Adrenal gland (tissue), 5 donors: ENCODE results near the gene RAD51B.

Source experiments
- POLR2A ChIP-seq, 2 donors: fragments of 450-650 bp; IDR thresholded peaks; one replicate each; pipeline ENCODE4 v1.6.1; 2017; ENCODE audit warnings: antibody characterized with exemption in 2 of 2, mild to moderate bottlenecking in 2 of 2, moderate library complexity in 1 of 2
- TF ChIP-seq, protein P1 (sequence below), 6 experiments: fragments of 450-650 bp in 4 of 6; fragments of 200-600 bp in 2 of 6; sonication (generic) in 1 of 6; IDR thresholded peaks; 1 replicate in 5 of 6; 2 replicates in 1 of 6; pipeline versions ENCODE4 v1.5.1 to v1.8.0; 2016 to 2021; ENCODE audit warnings: antibody characterized with exemption in 6 of 6, mild to moderate bottlenecking in 2 of 6, moderate library complexity in 1 of 6
- donor health status: DM: no; HTN: no; CAD: no.

DNA sequence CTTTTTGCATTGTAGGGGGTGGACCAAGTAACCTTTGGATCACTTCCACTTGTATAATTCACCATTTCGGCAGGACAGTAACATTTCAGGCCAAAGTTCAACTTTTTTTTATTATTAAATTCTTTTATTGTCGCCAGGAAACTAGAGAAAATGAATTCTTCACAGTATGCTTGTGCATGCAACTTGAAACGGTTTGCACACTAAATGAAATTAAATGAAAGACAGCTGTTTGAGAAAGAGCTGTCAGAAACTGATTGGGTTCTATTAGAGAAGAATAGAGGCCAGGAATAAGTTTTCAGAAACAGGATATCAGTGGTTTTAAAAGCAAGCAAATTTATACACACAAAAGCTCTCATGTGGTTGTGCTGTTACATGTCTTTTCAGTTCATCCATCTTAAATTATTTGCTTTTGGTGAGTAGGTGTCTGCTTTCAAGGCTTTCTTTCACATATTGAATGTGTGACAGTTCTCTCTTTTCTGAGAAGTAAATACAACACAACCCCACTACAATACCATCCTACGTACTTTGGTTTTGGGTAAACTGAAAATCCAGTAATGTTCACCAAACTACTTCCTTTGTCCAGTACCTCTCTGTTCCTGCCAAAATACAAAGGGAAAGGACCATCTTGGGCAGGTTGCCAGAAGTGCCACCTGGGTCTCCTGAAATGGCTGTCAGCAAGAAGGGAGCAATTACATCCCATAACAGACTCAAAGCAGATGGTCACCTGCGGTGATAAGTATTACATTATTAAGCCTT, 291.7 kb downstream of the RAD51B start:
- no peak for TF ChIP-seq POLR2A (IDR thresholded peaks at IDR 0.05)
- TF ChIP-seq, protein P1, sequence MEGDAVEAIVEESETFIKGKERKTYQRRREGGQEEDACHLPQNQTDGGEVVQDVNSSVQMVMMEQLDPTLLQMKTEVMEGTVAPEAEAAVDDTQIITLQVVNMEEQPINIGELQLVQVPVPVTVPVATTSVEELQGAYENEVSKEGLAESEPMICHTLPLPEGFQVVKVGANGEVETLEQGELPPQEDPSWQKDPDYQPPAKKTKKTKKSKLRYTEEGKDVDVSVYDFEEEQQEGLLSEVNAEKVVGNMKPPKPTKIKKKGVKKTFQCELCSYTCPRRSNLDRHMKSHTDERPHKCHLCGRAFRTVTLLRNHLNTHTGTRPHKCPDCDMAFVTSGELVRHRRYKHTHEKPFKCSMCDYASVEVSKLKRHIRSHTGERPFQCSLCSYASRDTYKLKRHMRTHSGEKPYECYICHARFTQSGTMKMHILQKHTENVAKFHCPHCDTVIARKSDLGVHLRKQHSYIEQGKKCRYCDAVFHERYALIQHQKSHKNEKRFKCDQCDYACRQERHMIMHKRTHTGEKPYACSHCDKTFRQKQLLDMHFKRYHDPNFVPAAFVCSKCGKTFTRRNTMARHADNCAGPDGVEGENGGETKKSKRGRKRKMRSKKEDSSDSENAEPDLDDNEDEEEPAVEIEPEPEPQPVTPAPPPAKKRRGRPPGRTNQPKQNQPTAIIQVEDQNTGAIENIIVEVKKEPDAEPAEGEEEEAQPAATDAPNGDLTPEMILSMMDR (IDR thresholded peaks at IDR 0.05) = no peak
